ENCODE results near the gene PTPRG. TPM values are rescaled to one million over a fixed set of nuclear protein-coding genes. Genes with fewer than 3 reads are reported as not detected.

PTPRG gene
- total and polyA plus RNA-seq, 2 experiments from 2014 or later, result 15.2 to 45.7 TPM

GRCh38 chr3:61667814-61668213 is 106.4 kb downstream of the PTPRG start:
- no peak for TF ChIP-seq CTCF (IDR thresholded peaks at IDR 0.05; ENCODE audit: low read depth, low read length)

GRCh38 chr3:61668317-61668864 is 107.0 kb downstream of the PTPRG start:
- Histone ChIP-seq H3K4me3 (no peak overlapping the region), H3K27me3 (no peaks in the 10 kb centered on the region), H3K9me3 (ENCODE audit: low read depth) (no peaks in the 10 kb centered on the region), H3K27ac (no peak overlapping the region), H3K4me1 (ENCODE audit: low read depth) (peaks cover 20% of the 10 kb centered on the region), H3K36me3 (no peaks in the 10 kb centered on the region)
- TF ChIP-seq CTCF (IDR thresholded peaks at IDR 0.05; ENCODE audit: low read depth, low read length), result no peak
- no peak for DNase-seq (ENCODE audit: low read depth in 1 of 2, low spot score in 1 of 2)

More at GRCh38 chr3:61667814-61668213, 106.4 kb downstream of the PTPRG start:
- Histone ChIP-seq H3K4me1 (ENCODE audit: low read depth) (peaks cover 20% of the 10 kb centered on the region), H3K27ac (no peak overlapping the region), H3K9me3 (ENCODE audit: low read depth) (no peaks in the 10 kb centered on the region), H3K4me3 (no peak overlapping the region), H3K36me3 (no peaks in the 10 kb centered on the region), H3K27me3 (no peaks in the 10 kb centered on the region)
- peak in 1 of 2 donors; percentile 44 for DNase-seq (ENCODE audit: low read depth in 1 of 2, low spot score in 1 of 2)

- Histone ChIP-seq H3K27me3 (no peaks in the 10 kb centered on the region), H3K9me3 (ENCODE audit: low read depth) (no peaks in the 10 kb centered on the region), H3K4me1 (ENCODE audit: low read depth) (peaks cover 20% of the 10 kb centered on the region), H3K4me3 (no peak overlapping the region), H3K27ac (no peak overlapping the region), H3K36me3 (no peaks in the 10 kb centered on the region)
- no peak for DNase-seq (ENCODE audit: low read depth in 1 of 2, low spot score in 1 of 2)
- TF ChIP-seq CTCF (IDR thresholded peaks at IDR 0.05; ENCODE audit: low read depth, low read length), result no peak
These were observed 107.8 kb downstream of the PTPRG start for GRCh38 chr3:61669203-61669602.

- H3K4me1 ChIP-seq (ENCODE audit: low read depth), result peaks cover 19% of the 10 kb centered on the region
- no peak for DNase-seq (ENCODE audit: low read depth in 1 of 2, low spot score in 1 of 2)
- TF ChIP-seq CTCF (IDR thresholded peaks at IDR 0.05; ENCODE audit: low read depth, low read length), result no peak
- H3K4me3 ChIP-seq, result no peak overlapping the region
- no peak overlapping the region for H3K27ac ChIP-seq
- no peaks in the 10 kb centered on the region for H3K9me3 ChIP-seq (ENCODE audit: low read depth)
- H3K36me3 ChIP-seq, result no peaks in the 10 kb centered on the region
- H3K27me3 ChIP-seq, result no peaks in the 10 kb centered on the region
These were observed 108.4 kb downstream of the PTPRG start for GRCh38 chr3:61669668-61670299.

GRCh38 chr3:61673651-61674050 is 112.3 kb downstream of the PTPRG start:
- peaks cover 6% of the 10 kb centered on the region for H3K4me1 ChIP-seq (ENCODE audit: low read depth)
- no peak for TF ChIP-seq CTCF (IDR thresholded peaks at IDR 0.05; ENCODE audit: low read depth, low read length)
- H3K9me3 ChIP-seq (ENCODE audit: low read depth), result no peaks in the 10 kb centered on the region
- DNase-seq (ENCODE audit: low read depth in 1 of 2, low spot score in 1 of 2), result no peak
- no peaks in the 10 kb centered on the region for H3K36me3 ChIP-seq
- H3K27ac ChIP-seq, result no peak overlapping the region
- no peak overlapping the region for H3K4me3 ChIP-seq
- H3K27me3 ChIP-seq, result no peaks in the 10 kb centered on the region
